ENCODE results near the gene FMNL3.
A peak's percentile ranks its signal among the peaks of the same experiment; 100 is the strongest.

The FMNL3 gene

DNA sequence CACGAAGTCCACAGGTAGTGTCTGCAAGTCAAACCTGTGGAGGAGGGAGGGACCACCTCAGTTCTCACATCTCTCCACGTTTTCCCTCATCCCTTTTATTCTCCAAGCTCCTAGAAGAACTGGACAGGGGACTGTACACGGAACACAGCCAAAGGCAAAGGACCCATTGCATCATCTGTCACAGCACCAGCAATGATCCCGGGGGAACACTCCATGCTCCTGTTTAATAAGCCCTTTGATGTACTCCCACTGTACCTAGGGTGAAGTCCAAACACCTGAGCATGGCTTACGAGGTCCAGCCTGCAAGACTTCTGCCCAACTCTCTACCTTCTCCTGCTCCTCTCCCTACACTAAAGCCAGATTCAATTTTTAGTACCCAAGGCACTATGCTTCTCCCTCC lies 57.3 kb downstream of the FMNL3 start:
- no peak for DNase-seq

DNA sequence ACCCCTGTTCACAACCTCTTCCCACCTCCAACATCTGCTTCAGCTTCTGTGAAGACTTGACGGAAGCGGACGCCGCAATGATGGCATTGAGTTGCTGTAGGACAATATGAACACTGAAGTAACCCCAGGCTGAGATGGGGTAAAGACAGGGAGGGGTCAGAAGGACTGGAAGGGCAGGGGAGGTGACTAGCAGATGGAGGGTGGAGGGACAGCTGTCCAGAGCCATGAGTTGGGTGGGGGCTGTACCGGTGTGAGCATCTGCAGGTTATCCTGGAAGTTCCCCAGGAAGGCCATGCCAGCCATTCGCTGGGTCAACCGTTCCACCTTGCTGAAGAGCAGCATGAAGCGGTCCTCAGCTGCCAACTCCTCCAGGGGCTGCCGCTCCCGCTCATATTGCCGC lies 57.8 kb downstream of the FMNL3 start:
- no peak for DNase-seq

DNA sequence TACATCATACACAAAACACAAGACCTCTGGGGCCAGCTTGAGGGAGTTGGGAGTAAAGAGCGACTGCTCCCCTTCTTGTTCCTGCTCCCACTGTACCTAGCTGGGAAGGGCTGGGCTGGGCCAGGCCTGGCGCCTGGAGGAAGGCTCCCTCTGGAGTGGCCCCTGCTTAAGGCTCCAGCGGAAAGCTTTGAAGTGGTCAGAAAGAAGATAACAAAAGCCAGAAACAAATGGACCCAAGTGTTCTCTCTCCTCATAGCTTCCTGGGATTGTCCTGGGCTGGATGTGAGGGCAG lies 58.5 kb downstream of the FMNL3 start:
- DNase-seq, result no peak

DNA sequence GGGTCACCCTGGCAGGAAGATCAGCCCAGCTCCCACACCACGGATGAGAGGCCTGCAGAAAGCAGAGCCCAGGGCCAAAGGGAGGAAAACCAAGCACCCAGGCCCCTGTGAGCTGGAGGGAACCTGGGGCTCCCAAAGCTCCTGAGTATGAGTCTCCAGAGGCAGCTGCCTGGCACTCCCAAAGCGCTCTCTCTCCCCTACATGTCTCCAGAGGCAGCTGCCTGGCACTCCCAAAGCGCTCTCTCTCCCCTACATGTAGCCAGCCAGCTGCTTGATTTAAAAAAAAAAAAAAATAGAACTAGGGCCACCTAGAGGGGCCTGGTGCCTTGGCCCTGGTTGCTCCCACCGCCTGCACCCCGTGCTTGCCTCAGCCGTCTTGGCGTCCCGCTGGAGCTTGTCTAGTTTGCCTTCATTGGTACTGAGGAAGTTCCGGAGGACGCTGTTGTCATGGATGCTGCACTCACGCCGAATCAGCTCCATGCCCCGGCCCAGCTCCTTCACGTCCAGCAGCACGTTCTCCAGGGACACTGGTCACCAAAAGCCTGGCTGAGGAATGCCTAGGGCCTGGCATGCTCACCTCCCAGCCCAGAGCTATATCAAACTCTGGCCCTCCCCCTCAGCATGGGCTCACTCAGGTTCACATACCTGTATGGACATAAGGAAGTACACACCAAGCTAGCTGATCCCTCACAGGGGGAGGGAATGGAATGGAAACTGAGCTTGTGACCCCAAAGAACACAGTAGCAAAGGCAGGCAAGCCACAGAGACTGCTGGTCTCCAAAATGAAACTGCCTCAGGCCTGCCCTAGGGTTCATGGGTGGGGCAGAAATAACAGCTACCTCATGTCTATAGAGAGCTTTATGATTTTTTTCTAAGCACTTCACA lies 59.1 kb downstream of the FMNL3 start:
- no peak for DNase-seq

DNA sequence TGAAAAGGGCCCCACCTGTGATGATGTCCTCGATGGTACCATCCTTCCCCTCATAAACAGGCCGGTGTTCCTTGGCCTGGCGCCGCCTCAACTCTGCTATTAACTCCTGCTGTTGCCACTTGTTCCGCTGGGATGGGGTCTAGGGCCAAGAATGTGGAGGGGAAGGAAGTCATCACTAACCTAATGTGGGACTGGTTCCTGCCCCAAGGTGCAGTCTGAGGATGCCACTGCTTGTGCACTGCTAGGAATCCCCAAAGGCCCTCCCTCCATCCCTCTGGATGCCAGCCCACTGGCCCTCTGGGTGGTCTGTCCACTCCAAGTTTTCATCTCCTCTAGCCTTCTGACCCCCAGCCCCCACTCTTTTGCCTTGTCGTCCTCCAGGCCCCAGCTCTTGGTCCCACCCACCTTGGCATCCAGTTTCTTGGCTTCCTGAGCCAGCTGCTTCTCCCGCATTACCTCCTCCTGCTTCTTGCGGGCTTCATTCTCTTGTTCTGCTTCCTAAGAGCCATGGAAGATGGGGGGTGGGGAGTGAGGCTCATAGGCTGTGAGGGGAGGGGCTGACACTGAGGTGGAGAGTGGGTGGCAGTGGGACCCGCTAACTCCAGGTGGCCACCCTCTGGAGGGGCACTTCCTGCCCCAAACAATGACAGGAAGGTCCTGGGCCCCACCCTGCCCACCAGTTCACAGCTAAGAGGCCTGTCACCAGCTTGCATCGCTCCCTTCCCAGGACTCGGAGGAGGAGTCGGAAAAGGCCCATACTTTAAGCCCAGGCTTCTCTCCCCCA lies 60.1 kb downstream of the FMNL3 start:
- no peak for DNase-seq

DNA sequence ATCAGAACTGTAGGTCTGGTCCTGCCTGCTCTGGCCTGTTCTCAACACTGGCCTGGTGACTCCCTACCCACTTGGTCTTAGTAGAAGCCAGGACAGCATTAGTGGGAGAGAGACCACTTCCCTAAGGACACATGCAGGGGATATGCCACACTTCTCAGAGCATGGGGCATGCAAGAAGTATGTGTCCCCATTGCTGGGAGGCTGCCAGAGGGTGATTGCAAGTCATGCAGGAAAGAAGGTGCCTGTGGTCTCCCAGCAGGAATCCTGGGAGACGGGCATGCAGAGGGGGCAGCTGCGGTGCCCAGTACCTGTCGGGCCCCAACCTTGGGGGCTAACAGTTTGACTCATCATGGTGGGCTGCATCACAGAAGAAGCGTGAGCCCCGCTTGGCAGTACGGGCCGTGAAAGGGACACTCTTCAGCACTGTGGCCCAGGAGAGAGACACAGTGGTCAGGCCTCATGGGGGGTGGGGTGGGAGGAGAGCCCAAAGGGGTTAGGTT lies 60.8 kb downstream of the FMNL3 start:
- DNase-seq, result no peak

DNA sequence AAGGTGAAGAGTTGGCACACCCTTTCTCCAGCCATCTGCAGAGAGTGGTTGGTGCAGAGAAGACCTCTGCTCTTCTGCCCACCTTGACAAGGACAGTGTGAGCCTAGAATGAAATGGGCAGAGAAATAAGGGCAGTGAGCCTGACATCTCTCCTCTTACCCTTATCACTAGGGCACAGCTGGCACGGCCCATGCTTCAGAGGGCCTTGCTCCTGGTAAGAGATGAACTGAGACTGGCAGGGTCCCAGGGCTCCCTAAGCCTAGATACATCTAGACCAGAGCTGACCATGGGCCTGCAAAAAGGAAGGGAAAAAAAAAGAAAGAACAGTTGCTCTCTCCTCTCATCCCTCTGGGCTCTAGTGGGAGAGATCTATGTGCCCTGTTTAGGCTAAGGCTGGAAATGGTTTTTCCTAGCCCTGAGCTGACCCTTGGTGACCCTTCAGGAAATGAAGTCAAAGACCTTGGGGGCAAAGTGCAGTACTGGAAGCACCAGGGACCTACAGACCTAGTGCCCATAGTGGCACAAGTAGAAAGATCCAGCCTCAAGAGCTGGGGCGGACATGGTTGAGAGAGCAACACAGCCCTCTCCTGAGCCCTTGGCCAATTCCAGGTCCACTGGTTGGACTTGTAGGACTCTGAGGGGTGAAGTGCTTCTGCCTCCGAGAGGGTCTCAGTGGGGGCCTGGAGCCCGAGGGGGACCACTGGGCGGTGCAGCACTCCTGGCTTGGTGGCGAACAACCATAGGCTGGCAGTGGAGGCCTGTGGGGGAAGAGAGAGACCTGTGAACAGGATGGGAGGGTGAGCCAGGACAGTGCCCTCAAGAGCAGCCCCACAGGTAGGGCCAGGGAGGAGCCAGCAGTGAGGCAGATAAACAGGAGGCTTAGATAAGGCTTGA lies 61.8 kb downstream of the FMNL3 start:
- no peak for DNase-seq

DNA sequence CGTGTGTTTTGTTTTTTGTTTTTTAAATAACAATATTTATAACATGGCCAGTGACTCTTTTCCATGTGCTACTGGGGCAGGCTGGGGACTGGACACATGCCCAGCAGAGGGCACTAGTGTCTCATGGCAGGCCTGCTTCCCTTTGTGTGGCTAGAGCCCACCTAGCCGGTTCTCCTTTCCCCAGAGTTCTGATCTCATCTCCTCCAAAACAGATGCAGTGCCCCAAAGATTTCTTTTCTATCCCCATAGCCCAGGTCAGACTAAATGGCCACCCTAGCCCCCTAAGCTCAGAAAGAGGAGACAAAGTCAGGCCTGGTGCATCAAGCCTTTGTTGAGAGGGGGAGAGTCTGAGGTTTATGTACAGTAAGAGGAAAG lies 62.6 kb downstream of the FMNL3 start:
- peak; percentile 70 for DNase-seq

DNA sequence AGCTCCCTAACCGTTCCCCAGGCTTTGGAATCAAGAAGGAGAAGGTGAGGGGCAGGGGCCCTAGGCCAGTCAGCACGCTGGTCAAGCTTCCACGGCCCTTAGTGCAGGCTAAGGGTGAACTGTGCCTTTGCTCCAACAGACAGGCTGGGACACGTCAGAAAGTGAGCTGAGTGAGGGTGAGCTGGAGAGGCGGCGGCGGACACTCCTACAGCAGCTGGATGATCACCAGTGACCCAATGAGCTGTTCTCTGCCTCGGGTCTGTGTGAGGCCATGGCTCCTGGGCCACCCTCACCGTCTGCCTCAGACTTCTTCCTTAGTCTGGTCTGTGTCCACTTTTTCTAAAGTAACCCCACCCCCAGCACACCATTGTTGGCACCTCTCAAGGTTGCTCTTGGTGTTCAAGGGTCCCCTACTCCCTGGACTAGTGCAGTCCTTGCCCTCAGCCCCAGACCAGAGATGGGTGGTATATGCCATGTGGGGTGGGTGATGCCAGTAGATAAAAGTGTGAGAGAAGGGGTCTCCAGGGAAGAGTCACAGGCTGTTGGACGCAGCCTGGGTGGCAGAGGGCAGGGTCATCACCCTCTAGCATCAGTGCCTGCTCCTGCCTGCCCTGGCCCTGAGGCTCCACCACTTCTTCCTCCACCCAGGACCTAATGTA lies 63.1 kb downstream of the FMNL3 start:
- no peak for DNase-seq

DNA sequence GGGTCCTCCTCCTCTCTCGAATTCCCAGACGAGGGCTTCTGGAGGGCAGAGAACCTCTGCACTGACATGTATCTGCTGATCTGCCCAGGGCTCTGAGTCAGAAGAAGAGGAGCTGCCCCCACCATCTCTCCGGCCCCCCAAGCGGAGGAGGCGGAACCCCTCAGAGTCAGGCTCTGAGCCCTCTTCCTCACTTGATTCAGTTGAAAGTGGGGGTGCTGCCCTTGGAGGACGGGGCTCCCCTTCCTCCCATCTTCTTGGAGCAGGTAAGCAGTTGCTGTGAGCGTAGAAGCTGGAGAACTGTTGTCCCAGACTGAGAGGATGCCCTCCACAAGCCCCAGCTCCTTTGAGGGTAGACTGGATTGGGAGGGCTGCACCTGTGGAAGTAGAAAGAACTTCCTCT lies 64.1 kb downstream of the FMNL3 start:
- no peak for DNase-seq

DNA sequence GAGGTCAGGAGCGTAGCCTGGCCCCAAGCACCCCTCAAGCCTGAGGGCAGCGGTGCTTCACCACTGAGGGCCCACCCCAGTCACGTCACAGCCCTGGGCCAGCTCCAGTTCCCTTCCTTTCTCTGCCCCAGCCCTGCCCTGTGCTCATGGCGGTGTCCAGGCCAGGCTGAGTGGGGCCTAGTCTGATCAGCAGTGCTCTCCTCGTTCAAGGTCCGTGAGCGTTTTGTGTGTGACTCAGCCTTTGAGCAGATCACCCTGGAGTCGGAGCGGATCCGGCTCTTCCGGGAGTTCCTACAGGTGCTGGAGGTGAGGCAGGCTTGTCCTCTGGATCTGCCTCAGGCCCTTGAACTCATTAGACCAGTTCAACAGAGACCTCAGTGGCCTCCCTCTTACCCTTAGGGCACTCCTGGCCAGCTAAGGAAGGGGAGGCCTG lies 64.8 kb downstream of the FMNL3 start:
- no peak for DNase-seq

DNA sequence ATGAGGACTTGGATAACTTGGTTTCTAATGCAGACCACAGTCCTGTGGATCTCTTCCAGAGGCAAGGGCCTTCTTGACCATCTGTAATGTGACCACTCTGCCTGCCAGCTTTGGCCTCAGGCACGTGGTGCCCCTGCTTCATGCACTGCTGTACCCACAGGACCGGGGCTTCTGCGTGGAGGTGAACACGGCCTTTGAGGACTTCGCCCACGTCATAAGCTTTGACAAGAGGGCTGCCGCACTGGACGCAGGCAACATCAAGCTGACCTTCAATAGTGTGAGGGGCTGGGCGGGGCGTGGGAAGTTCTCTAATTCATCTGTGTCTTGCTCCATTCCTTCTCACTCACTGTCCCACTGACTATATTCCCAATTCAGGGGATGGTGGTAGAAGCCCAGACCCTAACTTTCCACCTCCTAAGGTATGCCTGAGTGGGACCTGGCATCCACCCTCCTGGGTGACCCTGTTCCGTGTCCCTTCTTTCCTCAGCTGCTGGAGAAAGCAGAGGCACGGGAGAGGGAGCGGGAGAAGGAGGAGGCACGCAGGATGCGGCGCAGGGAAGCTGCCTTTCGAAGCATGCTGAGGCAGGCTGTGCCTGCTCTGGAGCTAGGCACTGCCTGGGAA lies 65.3 kb downstream of the FMNL3 start:
- DNase-seq, result no peak

DNA sequence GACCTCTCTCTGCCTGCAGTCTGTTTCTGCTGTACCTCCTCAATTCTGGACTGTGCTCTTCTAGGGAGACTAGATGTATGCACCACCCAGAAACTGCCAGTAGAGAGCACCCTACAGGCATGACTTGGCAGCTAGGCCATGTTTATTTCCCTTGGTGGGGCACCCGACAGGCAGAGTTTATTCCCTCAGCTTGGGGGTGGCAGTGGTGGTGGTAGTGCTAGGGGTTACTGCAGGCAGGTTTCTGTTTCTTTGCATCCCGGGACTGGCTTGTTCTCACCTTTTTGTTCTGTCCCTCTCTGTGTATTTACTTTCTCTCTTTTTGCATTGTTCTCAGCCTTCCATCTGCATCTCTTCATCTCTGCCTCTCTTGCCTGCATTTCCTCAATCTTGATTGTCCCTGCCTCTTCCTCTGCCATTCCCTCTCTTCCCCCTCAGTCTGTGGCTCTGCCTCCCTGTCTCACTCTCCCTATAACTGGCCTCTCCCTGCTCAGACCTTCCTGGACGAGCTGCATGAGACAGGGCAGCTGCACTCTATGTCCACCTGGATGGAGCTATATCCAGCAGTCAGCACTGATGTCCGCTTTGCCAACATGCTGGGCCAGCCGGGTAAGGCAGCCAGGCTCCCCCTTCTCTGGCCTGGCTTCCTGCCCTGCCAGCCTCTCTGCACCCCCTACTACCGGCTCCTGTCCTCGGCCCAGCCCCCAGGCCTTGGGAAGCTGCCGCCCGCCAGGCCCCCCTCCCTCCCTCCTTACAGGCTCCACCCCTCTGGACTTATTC lies 70.0 kb downstream of the FMNL3 start:
- DNase-seq, result peak; percentile 47

DNA sequence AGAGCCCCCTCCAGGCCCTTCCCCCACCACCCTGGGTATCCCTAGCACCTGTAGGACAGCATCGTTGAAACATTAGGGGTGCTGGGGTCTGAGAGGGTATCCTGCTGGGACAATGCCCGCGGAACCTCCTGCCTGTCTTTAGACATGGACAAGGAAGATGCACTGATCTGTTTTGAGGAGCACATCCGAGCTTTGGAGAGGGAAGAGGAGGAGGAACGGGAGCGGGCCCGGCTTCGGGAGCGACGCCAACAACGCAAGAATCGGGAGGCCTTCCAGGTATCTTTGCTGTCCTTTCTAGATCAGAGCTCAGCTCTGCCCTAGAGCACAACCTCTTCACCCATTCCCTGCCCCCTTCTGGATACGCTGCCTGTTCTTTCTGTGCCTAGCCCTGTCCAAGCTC lies 70.6 kb downstream of the FMNL3 start:
- no peak for DNase-seq

DNA sequence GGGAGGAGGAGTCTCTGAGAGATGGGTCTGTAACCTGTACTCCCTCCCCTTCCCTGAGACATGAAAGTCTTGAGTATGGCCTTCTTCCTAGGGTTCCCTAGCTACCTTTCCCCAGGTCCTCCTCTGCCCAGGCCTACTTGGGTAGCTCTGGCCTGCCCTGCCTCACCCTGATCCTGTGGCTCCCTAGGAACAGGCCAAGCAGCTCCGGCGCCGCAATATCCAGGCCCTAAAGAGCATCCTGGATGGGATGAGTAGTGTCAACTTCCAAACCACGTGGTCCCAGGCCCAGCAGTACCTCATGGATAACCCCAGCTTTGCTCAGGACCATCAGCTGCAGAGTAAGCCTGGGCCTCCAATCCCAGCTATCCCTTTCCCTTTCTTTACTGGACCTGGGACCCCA lies 71.5 kb downstream of the FMNL3 start:
- no peak for DNase-seq

DNA sequence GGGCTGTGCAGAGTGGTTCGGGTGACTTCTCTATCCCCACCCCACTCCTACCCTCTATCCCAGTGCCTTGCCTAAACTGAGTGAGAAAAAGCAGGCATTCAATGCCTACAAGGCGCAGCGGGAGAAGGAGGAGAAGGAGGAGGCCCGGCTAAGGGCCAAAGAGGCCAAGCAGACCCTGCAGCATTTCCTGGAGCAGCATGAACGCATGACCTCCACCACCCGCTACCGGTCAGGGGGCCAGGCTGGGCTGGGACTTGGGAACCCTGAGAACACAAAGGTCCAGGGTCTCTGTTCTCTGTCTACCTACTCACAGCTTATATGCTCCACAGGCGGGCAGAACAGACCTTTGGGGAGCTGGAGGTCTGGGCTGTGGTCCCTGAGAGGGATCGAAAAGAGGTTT lies 72.2 kb downstream of the FMNL3 start:
- no peak for DNase-seq

DNA sequence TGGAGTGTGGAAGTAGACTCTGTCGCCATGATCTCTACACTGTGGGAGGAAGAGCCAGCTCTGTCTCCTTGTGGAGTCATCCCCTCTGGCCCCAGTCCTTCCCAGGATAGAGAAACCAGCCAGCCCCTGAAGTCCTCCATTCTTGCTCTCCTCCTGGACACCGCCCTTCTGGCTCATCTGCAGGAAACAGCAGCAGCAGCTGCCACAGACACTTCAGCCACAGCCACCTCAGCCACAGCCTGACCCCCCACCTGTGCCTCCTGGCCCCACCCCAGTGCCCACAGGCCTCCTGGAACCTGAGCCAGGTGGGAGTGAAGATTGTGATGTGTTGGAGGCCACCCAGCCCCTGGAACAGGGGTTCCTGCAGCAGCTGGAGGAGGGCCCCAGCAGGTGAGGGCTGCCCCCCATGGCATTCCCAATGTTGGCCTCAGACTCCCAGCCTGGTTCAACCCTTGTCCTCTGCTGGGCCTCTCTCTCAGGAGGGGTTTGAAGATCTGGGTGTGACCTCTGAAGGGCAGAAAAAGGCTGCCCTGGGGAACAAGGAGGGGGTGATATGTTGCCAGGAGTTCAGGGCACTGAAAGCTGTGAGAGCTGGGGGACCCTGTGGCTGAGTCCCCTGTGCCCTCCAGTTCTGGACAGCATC lies 73.4 kb downstream of the FMNL3 start:
- no peak for DNase-seq

DNA sequence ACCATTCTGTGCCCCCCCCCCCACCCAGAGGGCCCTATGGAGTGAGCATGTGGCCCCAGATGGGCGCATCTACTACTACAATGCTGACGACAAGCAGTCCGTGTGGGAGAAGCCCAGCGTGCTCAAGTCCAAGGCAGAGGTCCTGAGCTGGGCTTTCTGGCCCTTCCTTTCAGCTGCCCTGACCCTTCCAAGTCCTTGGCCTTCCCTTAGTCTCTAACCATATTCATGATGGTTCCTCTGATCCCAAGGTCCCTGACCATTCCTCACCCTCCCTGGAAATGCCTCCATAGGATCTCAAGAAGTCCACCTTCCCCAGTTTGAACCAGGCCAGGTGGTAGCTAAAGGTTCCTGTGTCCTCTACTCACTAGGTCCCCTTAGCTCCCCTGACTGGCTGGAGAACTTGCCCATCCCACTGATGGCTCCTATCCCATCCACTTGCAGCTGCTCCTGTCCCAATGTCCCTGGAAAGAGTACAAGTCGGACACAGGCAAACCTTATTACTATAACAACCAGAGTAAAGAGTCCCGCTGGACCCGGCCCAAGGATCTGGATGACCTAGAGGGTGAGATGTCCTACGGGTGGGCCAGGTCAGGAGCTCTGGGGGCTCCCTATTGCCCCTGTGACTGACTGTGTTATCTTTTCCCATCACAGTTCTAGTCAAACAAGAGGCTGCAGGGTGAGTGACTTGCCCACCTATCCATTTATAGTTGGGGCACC lies 74.1 kb downstream of the FMNL3 start:
- DNase-seq, result no peak

DNA sequence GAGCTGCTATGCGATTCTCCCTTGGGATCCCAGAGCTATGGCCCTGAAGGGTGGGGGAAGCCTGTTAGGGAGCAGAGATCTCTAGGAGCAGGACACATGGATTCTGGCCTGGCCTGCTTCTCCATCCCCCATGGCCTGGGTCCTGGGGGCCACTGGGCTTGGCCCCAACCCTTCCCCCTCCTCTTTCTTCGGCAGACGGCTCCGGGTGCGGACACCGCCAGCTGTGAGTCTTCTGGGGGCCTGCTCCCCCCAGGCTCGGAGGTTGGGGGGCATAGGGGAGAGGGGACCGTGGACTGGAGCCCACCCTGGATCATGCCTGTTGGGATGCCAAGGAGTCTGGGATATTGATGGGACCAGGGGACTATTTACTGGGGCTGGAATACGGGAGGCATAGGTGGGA lies 74.8 kb downstream of the FMNL3 start:
- no peak for DNase-seq

DNA sequence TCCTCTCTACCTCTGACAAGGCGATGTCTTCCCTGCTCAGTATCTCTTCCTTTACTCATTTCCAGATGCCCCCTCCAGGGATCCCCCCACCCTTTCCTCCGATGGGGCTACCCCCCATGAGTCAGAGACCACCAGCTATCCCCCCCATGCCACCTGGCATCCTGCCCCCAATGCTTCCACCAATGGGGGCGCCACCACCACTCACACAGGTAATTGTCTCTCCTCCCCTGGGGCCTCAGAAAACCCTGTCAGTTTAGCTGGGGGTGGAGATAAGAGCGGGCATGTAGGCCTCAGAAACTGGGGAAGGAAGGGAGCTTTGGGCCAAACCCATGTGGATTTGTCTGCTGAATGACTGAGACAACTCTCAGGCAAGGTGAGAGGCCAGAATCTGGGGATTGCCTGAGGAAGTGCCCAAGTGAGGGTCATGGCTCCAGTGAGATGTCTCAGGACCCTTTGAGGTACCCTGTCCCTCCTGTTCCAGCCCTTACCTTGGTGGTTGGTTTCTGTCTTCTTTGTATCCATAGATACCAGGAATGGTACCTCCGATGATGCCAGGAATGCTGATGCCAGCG lies 75.8 kb downstream of the FMNL3 start:
- DNase-seq, result no peak
